Prostate gland (tissue), 2 donors: ENCODE results near the gene ARHGDIG.

Experiments used
- POLR2A ChIP-seq: fragments of 450-650 bp; IDR thresholded peaks from one replicate; pipeline ENCODE4 v1.6.1; 2016; ENCODE audit warnings: antibody characterized with exemption, mild to moderate bottlenecking
- POLR2AphosphoS5 ChIP-seq: sonication (generic); formaldehyde crosslinking; IDR thresholded peaks from one replicate; pipeline ENCODE4 v1.6.1; 2017; ENCODE audit warnings: antibody characterized with exemption
- TF ChIP-seq, protein P1 (sequence below), 4 experiments: fragments of 200-600 bp in 2 of 4; fragments of 450-650 bp in 2 of 4; sonication (generic) in 2 of 4; IDR thresholded peaks; 1 replicate in 3 of 4; 2 replicates in 1 of 4; pipeline ENCODE4 v1.5.1; 2016 to 2019; ENCODE audit warnings: antibody characterized with exemption in 4 of 4, mild to moderate bottlenecking in 2 of 4, moderate library complexity in 2 of 4

DNA sequence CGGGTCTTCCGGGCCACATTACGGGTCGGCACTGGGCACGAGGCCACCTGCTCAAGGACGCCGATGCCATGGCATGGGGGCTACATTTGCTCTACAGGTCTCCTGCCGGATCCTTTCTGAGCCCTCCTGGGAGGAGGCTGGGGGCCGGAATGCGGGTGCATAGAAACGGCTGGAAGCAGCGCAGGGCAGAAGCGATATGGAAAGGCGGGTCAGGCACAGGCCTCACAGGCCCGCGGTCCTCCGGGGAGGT is 43.7 kb downstream of the ARHGDIG start:
- TF ChIP-seq, protein P1, sequence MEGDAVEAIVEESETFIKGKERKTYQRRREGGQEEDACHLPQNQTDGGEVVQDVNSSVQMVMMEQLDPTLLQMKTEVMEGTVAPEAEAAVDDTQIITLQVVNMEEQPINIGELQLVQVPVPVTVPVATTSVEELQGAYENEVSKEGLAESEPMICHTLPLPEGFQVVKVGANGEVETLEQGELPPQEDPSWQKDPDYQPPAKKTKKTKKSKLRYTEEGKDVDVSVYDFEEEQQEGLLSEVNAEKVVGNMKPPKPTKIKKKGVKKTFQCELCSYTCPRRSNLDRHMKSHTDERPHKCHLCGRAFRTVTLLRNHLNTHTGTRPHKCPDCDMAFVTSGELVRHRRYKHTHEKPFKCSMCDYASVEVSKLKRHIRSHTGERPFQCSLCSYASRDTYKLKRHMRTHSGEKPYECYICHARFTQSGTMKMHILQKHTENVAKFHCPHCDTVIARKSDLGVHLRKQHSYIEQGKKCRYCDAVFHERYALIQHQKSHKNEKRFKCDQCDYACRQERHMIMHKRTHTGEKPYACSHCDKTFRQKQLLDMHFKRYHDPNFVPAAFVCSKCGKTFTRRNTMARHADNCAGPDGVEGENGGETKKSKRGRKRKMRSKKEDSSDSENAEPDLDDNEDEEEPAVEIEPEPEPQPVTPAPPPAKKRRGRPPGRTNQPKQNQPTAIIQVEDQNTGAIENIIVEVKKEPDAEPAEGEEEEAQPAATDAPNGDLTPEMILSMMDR (IDR thresholded peaks at IDR 0.05) = no peak
- TF ChIP-seq POLR2A (no peak), POLR2AphosphoS5 (no peak)
